Peyer's patch (tissue), 4 donors: ENCODE measurements around the gene GNAO1.

ENCODE experiments used
- POLR2A ChIP-seq, 2 donors: fragments of 450-650 bp; IDR thresholded peaks; one replicate each; pipeline ENCODE4 v1.5.1; 2017; ENCODE audit warnings: antibody characterized with exemption in 2 of 2, mild to moderate bottlenecking in 2 of 2, moderate library complexity in 2 of 2
- TF ChIP-seq, protein P1 (sequence below), 6 experiments: fragments of 450-650 bp in 4 of 6; fragments of 200-600 bp in 2 of 6; sonication (generic) in 1 of 6; IDR thresholded peaks; one replicate each; pipeline ENCODE4 v1.5.1; 2017 to 2019; ENCODE audit warnings: antibody characterized with exemption in 6 of 6, mild to moderate bottlenecking in 3 of 6, moderate library complexity in 1 of 6

DNA sequence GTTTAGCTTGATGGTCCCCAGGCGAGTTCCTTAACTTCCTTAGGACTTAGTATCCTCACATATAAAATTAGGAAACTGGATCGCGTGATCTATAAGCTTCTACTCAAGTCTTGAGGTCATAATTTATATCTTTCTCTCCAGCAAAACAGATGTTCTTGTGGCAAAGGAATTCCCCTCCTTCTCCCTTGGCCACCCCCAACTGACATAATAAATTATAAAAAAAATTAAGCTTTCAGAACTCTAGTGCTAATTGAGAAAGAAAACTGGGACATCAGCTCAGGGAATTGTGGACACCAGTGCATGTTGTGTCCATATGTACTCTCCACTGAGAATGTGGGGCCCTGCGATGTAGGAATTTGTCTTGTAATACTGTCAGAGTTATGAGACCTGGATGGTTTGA lies 13.5 kb downstream of the GNAO1 start:
- no peak for TF ChIP-seq POLR2A (IDR thresholded peaks at IDR 0.05)
- TF ChIP-seq, protein P1, sequence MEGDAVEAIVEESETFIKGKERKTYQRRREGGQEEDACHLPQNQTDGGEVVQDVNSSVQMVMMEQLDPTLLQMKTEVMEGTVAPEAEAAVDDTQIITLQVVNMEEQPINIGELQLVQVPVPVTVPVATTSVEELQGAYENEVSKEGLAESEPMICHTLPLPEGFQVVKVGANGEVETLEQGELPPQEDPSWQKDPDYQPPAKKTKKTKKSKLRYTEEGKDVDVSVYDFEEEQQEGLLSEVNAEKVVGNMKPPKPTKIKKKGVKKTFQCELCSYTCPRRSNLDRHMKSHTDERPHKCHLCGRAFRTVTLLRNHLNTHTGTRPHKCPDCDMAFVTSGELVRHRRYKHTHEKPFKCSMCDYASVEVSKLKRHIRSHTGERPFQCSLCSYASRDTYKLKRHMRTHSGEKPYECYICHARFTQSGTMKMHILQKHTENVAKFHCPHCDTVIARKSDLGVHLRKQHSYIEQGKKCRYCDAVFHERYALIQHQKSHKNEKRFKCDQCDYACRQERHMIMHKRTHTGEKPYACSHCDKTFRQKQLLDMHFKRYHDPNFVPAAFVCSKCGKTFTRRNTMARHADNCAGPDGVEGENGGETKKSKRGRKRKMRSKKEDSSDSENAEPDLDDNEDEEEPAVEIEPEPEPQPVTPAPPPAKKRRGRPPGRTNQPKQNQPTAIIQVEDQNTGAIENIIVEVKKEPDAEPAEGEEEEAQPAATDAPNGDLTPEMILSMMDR (IDR thresholded peaks at IDR 0.05) = no peak
